ENCODE data around the gene KLHDC7B. TPM values are rescaled to one million over a fixed set of nuclear protein-coding genes. Genes with fewer than 3 reads are reported as not detected.

Gene KLHDC7B
- total and polyA plus RNA-seq, 10 of the 15 experiments (the other 5 are each of a cell fraction or from before 2014, with no cell fraction given), result 0.05 to 2.2 (median 0.93) TPM; not detected in 2

DNA sequence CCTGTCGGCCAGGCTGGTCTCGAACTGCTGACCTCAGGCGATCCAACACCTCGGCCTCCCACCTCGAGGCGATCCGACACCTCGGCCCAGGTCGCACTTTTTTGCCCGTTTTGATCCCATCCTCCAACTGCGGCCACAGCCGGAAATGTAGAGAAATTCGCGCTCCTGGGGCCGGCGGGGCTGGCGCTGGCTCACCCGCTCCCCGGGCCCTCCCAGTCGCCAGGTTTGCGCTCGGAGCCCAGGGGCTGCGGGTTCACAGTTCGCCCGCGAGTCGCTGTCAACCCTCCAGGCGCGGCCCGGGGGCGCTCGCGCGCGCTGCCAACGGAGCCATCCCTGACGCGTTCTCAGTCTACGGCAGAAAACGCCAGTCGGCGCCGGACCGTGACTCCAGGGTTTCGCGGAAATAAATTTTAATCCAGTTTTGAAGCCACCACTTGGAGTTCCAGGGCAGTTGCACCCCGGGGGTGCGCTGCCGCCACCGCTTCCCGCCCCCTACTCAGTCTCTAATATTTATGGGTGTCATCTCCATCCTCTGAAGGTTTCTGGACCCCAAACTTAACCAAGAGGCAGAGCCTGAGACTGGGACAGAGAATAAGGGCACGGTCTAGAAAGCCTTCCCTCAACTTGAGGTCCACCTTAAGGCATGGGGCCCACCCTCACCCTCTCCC lies 1.5 kb upstream of the KLHDC7B start (continued):
- TF ChIP-seq BMI1 (IDR thresholded peaks at IDR 0.05; ENCODE audit: borderline replicate concordance), result no peak
- TF ChIP-seq SUPT20H (IDR thresholded peaks at IDR 0.05; ENCODE audit: borderline replicate concordance, control insufficient read depth, low read depth, low read length), result no peak
- no peak for TF ChIP-seq NFYA (IDR thresholded peaks at IDR 0.05; ENCODE audit: borderline replicate concordance, low read depth, low read length)
- TF ChIP-seq RFX5 (IDR thresholded peaks at IDR 0.05; ENCODE audit: low read depth, low read length), result no peak
- TF ChIP-seq, protein P1, sequence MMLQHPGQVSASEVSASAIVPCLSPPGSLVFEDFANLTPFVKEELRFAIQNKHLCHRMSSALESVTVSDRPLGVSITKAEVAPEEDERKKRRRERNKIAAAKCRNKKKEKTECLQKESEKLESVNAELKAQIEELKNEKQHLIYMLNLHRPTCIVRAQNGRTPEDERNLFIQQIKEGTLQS (IDR thresholded peaks at IDR 0.05; ENCODE audit: borderline replicate concordance, extremely low read depth, low read depth, low read length), result no peak
- 0 out of 2 replicates have a peak, but pooled peaks have one; percentile 11 for TF ChIP-seq CREM (IDR thresholded peaks at IDR 0.05; ENCODE audit: low read depth)
- TF ChIP-seq MXI1 (IDR thresholded peaks at IDR 0.05; ENCODE audit: low read depth, low read length), result 0 out of 2 replicates have a peak, but pooled peaks have one; percentile 41
- TF ChIP-seq SMC3 (IDR thresholded peaks at IDR 0.05; ENCODE audit: borderline replicate concordance, low read length), result peak; percentile 38; the same call in 1 of the 2 replicates
- no peak for TF ChIP-seq MEF2A (IDR thresholded peaks at IDR 0.05; ENCODE audit: insufficient read depth, low read depth, low read length)
- TF ChIP-seq ZSCAN29 (IDR thresholded peaks at IDR 0.05), result no peak
- no peak for TF ChIP-seq EZH2 (IDR thresholded peaks at IDR 0.05; ENCODE audit: borderline replicate concordance, control insufficient read depth, low read depth, low read length)
- TF ChIP-seq POLR2AphosphoS5 (IDR thresholded peaks at IDR 0.05; ENCODE audit: low read length), result no peak; the same call in 1 of the 2 replicates
- no peak for TF ChIP-seq KDM1A (IDR thresholded peaks at IDR 0.05; ENCODE audit: borderline replicate concordance)
- TF ChIP-seq, protein P2, sequence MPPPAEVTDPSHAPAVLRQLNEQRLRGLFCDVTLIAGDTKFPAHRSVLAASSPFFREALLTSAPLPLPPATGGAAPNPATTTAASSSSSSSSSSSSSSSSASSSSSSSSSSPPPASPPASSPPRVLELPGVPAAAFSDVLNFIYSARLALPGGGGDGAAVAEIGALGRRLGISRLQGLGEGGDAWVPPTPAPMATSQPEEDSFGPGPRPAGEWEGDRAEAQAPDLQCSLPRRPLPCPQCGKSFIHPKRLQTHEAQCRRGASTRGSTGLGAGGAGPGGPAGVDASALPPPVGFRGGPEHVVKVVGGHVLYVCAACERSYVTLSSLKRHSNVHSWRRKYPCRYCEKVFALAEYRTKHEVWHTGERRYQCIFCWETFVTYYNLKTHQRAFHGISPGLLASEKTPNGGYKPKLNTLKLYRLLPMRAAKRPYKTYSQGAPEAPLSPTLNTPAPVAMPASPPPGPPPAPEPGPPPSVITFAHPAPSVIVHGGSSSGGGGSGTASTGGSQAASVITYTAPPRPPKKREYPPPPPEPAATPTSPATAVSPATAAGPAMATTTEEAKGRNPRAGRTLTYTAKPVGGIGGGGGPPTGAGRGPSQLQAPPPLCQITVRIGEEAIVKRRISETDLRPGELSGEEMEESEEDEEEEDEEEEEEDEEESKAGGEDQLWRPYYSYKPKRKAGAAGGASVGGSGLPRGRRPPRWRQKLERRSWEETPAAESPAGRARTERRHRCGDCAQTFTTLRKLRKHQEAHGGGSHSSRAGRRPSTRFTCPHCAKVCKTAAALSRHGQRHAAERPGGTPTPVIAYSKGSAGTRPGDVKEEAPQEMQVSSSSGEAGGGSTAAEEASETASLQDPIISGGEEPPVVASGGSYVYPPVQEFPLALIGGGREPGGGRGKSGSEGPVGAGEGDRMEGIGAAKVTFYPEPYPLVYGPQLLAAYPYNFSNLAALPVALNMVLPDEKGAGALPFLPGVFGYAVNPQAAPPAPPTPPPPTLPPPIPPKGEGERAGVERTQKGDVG (CRISPR knock-in tag; IDR thresholded peaks at IDR 0.05), result no peak
- TF ChIP-seq, protein P3, sequence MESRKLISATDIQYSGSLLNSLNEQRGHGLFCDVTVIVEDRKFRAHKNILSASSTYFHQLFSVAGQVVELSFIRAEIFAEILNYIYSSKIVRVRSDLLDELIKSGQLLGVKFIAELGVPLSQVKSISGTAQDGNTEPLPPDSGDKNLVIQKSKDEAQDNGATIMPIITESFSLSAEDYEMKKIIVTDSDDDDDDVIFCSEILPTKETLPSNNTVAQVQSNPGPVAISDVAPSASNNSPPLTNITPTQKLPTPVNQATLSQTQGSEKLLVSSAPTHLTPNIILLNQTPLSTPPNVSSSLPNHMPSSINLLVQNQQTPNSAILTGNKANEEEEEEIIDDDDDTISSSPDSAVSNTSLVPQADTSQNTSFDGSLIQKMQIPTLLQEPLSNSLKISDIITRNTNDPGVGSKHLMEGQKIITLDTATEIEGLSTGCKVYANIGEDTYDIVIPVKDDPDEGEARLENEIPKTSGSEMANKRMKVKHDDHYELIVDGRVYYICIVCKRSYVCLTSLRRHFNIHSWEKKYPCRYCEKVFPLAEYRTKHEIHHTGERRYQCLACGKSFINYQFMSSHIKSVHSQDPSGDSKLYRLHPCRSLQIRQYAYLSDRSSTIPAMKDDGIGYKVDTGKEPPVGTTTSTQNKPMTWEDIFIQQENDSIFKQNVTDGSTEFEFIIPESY (IDR thresholded peaks at IDR 0.05), result no peak
- TF ChIP-seq PML (IDR thresholded peaks at IDR 0.05; ENCODE audit: low read length), result no peak
- TF ChIP-seq, protein P4, sequence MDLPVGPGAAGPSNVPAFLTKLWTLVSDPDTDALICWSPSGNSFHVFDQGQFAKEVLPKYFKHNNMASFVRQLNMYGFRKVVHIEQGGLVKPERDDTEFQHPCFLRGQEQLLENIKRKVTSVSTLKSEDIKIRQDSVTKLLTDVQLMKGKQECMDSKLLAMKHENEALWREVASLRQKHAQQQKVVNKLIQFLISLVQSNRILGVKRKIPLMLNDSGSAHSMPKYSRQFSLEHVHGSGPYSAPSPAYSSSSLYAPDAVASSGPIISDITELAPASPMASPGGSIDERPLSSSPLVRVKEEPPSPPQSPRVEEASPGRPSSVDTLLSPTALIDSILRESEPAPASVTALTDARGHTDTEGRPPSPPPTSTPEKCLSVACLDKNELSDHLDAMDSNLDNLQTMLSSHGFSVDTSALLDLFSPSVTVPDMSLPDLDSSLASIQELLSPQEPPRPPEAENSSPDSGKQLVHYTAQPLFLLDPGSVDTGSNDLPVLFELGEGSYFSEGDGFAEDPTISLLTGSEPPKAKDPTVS (IDR thresholded peaks at IDR 0.05; ENCODE audit: low read depth, low read length), result no peak
- TF ChIP-seq SIX5 (IDR thresholded peaks at IDR 0.05; ENCODE audit: low read depth, low read length, severe bottlenecking), result no peak
- no peak for TF ChIP-seq JUND (IDR thresholded peaks at IDR 0.05; ENCODE audit: low read depth, low read length)
- TF ChIP-seq FOXK2 (IDR thresholded peaks at IDR 0.05), result no peak
- TF ChIP-seq CREB1 (IDR thresholded peaks at IDR 0.05; ENCODE audit: low read depth), result no peak
- TF ChIP-seq, protein P5, sequence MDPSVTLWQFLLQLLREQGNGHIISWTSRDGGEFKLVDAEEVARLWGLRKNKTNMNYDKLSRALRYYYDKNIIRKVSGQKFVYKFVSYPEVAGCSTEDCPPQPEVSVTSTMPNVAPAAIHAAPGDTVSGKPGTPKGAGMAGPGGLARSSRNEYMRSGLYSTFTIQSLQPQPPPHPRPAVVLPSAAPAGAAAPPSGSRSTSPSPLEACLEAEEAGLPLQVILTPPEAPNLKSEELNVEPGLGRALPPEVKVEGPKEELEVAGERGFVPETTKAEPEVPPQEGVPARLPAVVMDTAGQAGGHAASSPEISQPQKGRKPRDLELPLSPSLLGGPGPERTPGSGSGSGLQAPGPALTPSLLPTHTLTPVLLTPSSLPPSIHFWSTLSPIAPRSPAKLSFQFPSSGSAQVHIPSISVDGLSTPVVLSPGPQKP (IDR thresholded peaks at IDR 0.05; ENCODE audit: low read depth, low read length), result no peak
- TF ChIP-seq RUNX3 (IDR thresholded peaks at IDR 0.05; ENCODE audit: low read length), result no peak

All from GM12878 (cell line).